ENCODE results near the gene ITCH. TPM values are rescaled to one million over a fixed set of nuclear protein-coding genes. Genes with fewer than 3 reads are reported as not detected.
"Not testable (repeated sequence)": the region's sequence is repeated elsewhere in the genome, so short reads cannot be mapped to it uniquely, and the experiment has no call there.

Gene ITCH
- total RNA-seq, 2 donors from 2014 or later: 22.4 to 24.4 TPM

DNA sequence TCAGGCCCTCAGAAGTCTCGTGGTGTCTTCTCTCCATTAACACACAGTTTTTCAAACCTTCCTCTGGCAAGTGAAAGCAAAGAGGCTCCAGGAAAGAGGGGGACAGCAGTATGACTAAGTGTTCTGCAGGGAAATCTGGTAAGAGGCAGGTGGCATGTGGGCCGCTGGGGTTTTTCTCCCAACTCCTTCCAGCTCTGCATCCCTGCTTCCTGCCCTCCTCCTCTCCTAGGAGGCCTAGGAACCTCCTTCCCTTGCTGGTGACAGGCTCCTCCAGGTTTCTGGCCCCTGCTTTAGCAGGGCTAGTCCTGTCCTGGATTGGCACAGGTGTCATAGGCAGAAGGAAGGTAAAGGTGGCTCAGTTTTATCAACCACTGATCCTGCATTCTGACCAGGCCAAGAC, 7.6 kb upstream of the ITCH start:
- H3K27ac ChIP-seq: no peak overlapping the region

DNA sequence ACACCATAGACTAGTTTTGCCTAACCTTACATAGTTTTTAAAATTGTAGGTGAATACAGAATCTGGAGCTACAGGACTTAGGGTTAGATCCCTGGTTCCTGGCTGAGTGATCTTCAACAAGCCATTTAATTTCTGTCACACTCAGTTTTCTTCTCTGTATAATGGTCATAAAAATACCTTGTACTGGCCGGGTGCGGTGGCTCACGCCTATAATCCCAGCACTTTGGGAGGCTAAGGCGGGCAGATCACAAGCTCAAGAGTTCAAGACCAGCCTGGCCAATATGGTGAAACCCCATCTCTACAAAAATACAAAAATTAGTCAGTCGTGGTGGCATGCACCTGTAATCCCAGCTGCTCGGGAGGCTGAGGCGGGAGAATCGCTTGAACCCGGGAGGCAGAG, 3.3 kb upstream of the ITCH start:
- H3K4me3 ChIP-seq; H3K36me3 ChIP-seq (replicated peaks in 1 of 2; ENCODE audit: insufficient read depth in 1 of 2, low read depth in 2 of 2); intact Hi-C loops (cut with DNase I); H3K27me3 ChIP-seq; DNase-seq; ATAC-seq; H3K9me3 ChIP-seq; H3K27ac ChIP-seq: not testable (repeated sequence)
- peaks cover 12% of the 10 kb centered on the region for H3K4me1 ChIP-seq
- 87 to 96% methylated on average over 9 of the region's 9 CpGs for WGBS, 2 donors

More for the DNA sequence above, 7.6 kb upstream of the ITCH start:
- 58 to 72% methylated on average over 2 of the region's 2 CpGs for WGBS, 2 donors
- no peak for ATAC-seq
- intact Hi-C loops (cut with DNase I): no loop called here
- Histone ChIP-seq H3K36me3 (replicated peaks in 1 of 2; ENCODE audit: insufficient read depth in 1 of 2, low read depth in 2 of 2) (no peaks in the 10 kb centered on the region), H3K4me3 (no peak overlapping the region), H3K4me1 (no peaks in the 10 kb centered on the region), H3K27me3 (no peaks in the 10 kb centered on the region), H3K9me3 (no peaks in the 10 kb centered on the region)
- TF ChIP-seq, protein P1, sequence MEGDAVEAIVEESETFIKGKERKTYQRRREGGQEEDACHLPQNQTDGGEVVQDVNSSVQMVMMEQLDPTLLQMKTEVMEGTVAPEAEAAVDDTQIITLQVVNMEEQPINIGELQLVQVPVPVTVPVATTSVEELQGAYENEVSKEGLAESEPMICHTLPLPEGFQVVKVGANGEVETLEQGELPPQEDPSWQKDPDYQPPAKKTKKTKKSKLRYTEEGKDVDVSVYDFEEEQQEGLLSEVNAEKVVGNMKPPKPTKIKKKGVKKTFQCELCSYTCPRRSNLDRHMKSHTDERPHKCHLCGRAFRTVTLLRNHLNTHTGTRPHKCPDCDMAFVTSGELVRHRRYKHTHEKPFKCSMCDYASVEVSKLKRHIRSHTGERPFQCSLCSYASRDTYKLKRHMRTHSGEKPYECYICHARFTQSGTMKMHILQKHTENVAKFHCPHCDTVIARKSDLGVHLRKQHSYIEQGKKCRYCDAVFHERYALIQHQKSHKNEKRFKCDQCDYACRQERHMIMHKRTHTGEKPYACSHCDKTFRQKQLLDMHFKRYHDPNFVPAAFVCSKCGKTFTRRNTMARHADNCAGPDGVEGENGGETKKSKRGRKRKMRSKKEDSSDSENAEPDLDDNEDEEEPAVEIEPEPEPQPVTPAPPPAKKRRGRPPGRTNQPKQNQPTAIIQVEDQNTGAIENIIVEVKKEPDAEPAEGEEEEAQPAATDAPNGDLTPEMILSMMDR (IDR thresholded peaks at IDR 0.05): no peak
- TF ChIP-seq POLR2A (IDR thresholded peaks at IDR 0.05): no peak
- DNase-seq: no peak

DNA sequence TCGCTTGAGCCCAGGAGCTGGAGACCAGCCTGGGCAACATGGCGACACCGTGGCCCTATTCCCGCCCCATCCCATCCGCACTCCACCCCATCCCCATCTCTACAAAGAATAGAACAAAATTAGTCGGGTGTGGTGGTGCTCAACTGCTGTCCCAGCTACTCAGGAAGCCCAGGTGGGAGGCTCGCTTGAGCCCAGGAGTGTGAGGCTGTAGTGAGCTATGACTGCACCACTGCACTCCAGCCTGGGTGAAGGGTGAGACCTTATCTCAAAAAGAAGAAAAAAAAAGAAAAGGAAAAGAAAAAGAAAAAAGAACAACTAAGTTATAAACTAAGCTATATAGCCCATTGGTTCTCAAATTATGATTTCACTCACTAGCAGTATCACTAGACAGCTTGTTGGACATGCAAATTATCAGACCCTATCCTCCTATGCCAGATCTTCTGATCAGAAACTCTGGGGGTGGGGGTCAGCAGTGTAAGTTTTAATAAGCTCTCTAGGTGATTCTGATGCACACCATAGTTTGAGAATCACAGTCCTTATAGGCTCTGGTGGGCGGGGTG, 491 bp upstream of the ITCH start:
- H3K27ac ChIP-seq: peak overlapping the region in 2 of 4 donors; percentile 84 to 88
- H3K4me3 ChIP-seq: no peak overlapping the region
- H3K4me1 ChIP-seq: peaks cover 39% of the 10 kb centered on the region
- TF ChIP-seq, protein P1 (IDR thresholded peaks at IDR 0.05): no peak
- no peak for TF ChIP-seq POLR2A (IDR thresholded peaks at IDR 0.05)
- ATAC-seq: no peak
- DNase-seq: no peak
- no peaks in the 10 kb centered on the region for H3K36me3 ChIP-seq (replicated peaks in 1 of 2; ENCODE audit: insufficient read depth in 1 of 2, low read depth in 2 of 2)
- intact Hi-C loops (cut with DNase I): no loop called here
- WGBS, 2 donors: 49 to 71% methylated on average over 7 to 8 of the region's 8 CpGs
- H3K9me3 ChIP-seq: no peaks in the 10 kb centered on the region
- no peaks in the 10 kb centered on the region for H3K27me3 ChIP-seq

DNA sequence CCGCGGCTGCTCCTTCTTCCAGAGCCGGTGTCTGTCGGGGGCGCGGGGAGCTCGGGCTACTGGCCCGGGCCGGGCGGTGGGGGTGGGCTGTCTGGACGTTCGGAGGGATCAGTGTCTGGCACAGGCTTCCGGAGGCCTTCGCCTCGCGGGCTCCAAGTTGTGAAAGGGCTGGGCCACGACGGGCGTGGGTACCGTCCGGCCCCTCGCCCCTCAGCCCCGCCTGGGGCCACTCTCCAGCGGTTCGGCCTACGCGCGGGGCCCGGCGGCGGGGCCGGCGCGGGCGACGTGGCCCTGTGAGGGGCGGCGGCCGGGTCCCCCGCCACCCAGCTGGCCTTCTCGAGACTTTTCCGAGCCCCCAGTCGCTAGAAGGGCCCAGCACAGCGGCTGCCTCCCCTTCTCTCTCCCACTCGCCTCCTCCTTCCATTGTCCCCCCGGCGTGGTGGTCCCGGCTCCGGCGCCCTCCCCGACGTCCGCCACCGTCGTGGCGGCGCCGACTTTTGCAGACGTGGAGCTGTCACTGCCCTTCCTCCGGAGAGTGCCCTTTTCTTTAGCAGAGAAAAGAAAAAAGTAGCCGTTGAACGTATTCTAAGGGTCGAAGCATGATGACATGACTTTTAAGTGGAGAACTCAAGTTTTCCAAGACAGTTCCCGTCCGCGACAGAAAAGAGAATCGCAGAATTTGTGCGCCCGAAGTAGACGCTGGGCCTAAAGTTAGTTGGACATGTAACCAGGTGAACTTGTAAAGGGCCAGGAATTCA, 571 bp downstream of the ITCH start:
- intact Hi-C loops (cut with DNase I): no loop called here
- H3K4me1 ChIP-seq: peaks cover 50% of the 10 kb centered on the region
- DNase-seq (peak in 2 of 4 donors; percentile 22 to 30), ATAC-seq (peak; percentile 65)
- no peaks in the 10 kb centered on the region for H3K27me3 ChIP-seq
- TF ChIP-seq, protein P1 (IDR thresholded peaks at IDR 0.05): no peak
- H3K27ac ChIP-seq: peak overlapping the region; percentile 68 to 94 (median 86)
- 1% methylated on average over 22 to 68 of the region's 70 CpGs for WGBS, 2 donors
- H3K36me3 ChIP-seq (replicated peaks in 1 of 2; ENCODE audit: insufficient read depth in 1 of 2, low read depth in 2 of 2): no peaks in the 10 kb centered on the region
- no peaks in the 10 kb centered on the region for H3K9me3 ChIP-seq
- peak overlapping the region; percentile 44 to 95 for H3K4me3 ChIP-seq

DNA sequence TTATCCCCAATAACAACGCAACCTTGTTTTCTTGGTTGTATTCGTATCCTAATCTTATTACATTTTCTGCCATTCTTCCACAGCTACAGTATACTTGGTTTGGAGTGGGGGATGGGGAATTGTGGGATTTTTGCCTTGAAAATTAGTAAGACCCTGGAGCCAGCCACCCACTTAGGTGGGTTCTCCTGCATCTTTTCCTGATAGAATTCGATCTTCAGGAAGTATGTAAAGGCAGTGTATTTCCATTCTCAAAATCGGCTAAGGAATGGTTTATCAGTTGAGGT, 1.1 kb downstream of the ITCH start:
- H3K9me3 ChIP-seq: no peaks in the 10 kb centered on the region
- TF ChIP-seq, protein P1 (IDR thresholded peaks at IDR 0.05): no peak
- TF ChIP-seq POLR2A (IDR thresholded peaks at IDR 0.05): no peak
- 5 to 31% methylated on average over 4 of the region's 4 CpGs for WGBS, 2 donors
- H3K4me1 ChIP-seq: peaks cover 50% of the 10 kb centered on the region
- DNase-seq: no peak
- peak overlapping the region in 3 of 4 donors; percentile 68 to 88 (median 84) for H3K27ac ChIP-seq
- ATAC-seq: no peak
- no peaks in the 10 kb centered on the region for H3K27me3 ChIP-seq
- H3K4me3 ChIP-seq: peak overlapping the region in 1 of 2 donors; percentile 95
- no peaks in the 10 kb centered on the region for H3K36me3 ChIP-seq (replicated peaks in 1 of 2; ENCODE audit: insufficient read depth in 1 of 2, low read depth in 2 of 2)
- intact Hi-C loops (cut with DNase I): no loop called here

Data from body of pancreas (tissue), 4 donors.